CD4-positive, alpha-beta T cell treated with Interleukin-21 for 1 hour (primary cell): ENCODE measurements around the gene VCPKMT.
"Not testable (repeated sequence)": the region's sequence is repeated elsewhere in the genome, so short reads cannot be mapped to it uniquely, and the experiment has no call there.

ENCODE experiments used
- DNase-seq: peaks from one replicate; pipeline ENCODE4 v3.0.0-alpha.2; 2020

Gene VCPKMT

GRCh38 chr14:50091240-50091913 is 25.0 kb downstream of the VCPKMT start:
- no peak for DNase-seq

GRCh38 chr14:50089208-50089607 is 27.2 kb downstream of the VCPKMT start:
- DNase-seq = peak; percentile 35

GRCh38 chr14:50088731-50089130 is 27.6 kb downstream of the VCPKMT start:
- no peak for DNase-seq

GRCh38 chr14:50088117-50088515 is 28.3 kb downstream of the VCPKMT start:
- no peak for DNase-seq

GRCh38 chr14:50087341-50088116 is 28.8 kb downstream of the VCPKMT start:
- DNase-seq = peak; percentile 49

- DNase-seq = no peak
Measured at GRCh38 chr14:50086321-50086711, 30.1 kb downstream of the VCPKMT start.

GRCh38 chr14:50085570-50086320 is 30.6 kb downstream of the VCPKMT start:
- DNase-seq = peak; percentile 54

GRCh38 chr14:50084666-50085065 is 31.7 kb downstream of the VCPKMT start:
- no peak for DNase-seq

GRCh38 chr14:50083467-50084337 is 32.7 kb downstream of the VCPKMT start:
- peak; percentile 61 for DNase-seq

- DNase-seq = peak; percentile 92
Measured at GRCh38 chr14:50082784-50083466, 33.4 kb downstream of the VCPKMT start.

- peak; percentile 77 for DNase-seq
Measured at GRCh38 chr14:50082308-50082742, 34.0 kb downstream of the VCPKMT start.

GRCh38 chr14:50079103-50079502 is 37.3 kb downstream of the VCPKMT start:
- DNase-seq = not testable (repeated sequence)

GRCh38 chr14:50073663-50074062 is 42.7 kb downstream of the VCPKMT start:
- not testable (repeated sequence) for DNase-seq

GRCh38 chr14:50072395-50072794 is 44.0 kb downstream of the VCPKMT start:
- DNase-seq = no peak

- DNase-seq = no peak
Measured at GRCh38 chr14:50070840-50071548, 45.4 kb downstream of the VCPKMT start.

GRCh38 chr14:50070230-50070629 is 46.1 kb downstream of the VCPKMT start:
- no peak for DNase-seq

GRCh38 chr14:50069325-50069724 is 47.0 kb downstream of the VCPKMT start:
- no peak for DNase-seq

GRCh38 chr14:50068496-50068895 is 47.9 kb downstream of the VCPKMT start:
- no peak for DNase-seq

- no peak for DNase-seq
Measured at GRCh38 chr14:50067723-50068495, 48.5 kb downstream of the VCPKMT start.

- no peak for DNase-seq
Measured at GRCh38 chr14:50065583-50065982, 50.8 kb downstream of the VCPKMT start.
